ENCODE measurements around the gene ARHGAP5. TPM values are rescaled to one million over a fixed set of nuclear protein-coding genes. Genes with fewer than 3 reads are reported as not detected.
A peak's percentile ranks its signal among the peaks of the same experiment; 100 is the strongest.

Gene ARHGAP5
- total RNA-seq, 6 experiments from 2014 or later: 75.4 to 101 (median 82.2) TPM

DNA sequence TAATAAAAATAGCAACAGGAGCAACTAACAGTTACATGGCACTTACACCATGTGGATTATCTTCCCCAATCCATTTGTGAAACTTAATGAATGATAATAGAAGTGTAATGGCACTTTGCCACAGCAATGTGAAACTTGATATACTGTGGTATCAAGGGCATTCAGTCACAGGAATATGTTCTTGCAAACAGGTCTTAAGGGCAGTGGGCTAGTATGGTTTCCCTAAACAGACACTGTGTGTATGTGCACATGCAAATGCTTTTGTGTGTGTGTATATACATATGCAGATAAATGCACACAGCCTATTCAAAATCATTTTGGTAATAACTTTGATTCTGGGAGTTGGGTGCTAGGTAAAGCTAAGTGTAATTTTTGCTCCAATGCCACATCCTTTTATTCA, 26.2 kb upstream of the ARHGAP5 start:
- TF ChIP-seq, protein P1, sequence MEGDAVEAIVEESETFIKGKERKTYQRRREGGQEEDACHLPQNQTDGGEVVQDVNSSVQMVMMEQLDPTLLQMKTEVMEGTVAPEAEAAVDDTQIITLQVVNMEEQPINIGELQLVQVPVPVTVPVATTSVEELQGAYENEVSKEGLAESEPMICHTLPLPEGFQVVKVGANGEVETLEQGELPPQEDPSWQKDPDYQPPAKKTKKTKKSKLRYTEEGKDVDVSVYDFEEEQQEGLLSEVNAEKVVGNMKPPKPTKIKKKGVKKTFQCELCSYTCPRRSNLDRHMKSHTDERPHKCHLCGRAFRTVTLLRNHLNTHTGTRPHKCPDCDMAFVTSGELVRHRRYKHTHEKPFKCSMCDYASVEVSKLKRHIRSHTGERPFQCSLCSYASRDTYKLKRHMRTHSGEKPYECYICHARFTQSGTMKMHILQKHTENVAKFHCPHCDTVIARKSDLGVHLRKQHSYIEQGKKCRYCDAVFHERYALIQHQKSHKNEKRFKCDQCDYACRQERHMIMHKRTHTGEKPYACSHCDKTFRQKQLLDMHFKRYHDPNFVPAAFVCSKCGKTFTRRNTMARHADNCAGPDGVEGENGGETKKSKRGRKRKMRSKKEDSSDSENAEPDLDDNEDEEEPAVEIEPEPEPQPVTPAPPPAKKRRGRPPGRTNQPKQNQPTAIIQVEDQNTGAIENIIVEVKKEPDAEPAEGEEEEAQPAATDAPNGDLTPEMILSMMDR (IDR thresholded peaks at IDR 0.05): no peak
- H3K4me1 Mint-ChIP-seq (ENCODE audit: low read depth): no peaks in the 10 kb centered on the region
- no peak overlapping the region for H3K27ac Mint-ChIP-seq
- DNase-seq: no peak
- no peaks in the 10 kb centered on the region for H3K36me3 Mint-ChIP-seq (ENCODE audit: low read depth)
- no peak overlapping the region for H3K4me3 Mint-ChIP-seq
- H3K27me3 Mint-ChIP-seq (ENCODE audit: insufficient read depth): peaks cover 7% of the 10 kb centered on the region
- H3K9me3 Mint-ChIP-seq: no peaks in the 10 kb centered on the region

DNA sequence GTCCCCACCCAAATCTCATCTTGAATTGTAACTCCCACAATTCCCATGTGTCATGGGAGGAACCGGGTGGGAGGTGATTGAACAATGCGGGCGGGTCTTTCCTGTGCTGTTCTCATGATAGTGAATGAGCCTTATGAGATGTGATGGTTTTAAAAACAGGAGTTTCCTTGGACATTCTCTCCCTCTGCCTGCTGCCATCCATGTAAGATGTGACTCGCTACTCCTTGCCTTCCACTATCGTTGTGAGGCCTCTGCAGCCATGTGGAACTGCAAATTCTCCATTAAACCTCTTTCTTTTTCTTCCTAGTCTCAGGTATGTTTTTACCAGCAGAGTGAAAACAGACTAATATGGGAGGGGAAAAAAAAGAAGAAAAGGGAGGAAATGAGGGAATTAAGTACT, 22.6 kb upstream of the ARHGAP5 start:
- Mint-ChIP-seq H3K4me3 (no peak overlapping the region), H3K36me3 (ENCODE audit: low read depth) (no peaks in the 10 kb centered on the region), H3K4me1 (ENCODE audit: low read depth) (no peaks in the 10 kb centered on the region), H3K9me3 (no peaks in the 10 kb centered on the region), H3K27me3 (ENCODE audit: insufficient read depth) (peaks cover 21% of the 10 kb centered on the region), H3K27ac (no peak overlapping the region)
- TF ChIP-seq, protein P1 (IDR thresholded peaks at IDR 0.05): no peak
- no peak for DNase-seq

DNA sequence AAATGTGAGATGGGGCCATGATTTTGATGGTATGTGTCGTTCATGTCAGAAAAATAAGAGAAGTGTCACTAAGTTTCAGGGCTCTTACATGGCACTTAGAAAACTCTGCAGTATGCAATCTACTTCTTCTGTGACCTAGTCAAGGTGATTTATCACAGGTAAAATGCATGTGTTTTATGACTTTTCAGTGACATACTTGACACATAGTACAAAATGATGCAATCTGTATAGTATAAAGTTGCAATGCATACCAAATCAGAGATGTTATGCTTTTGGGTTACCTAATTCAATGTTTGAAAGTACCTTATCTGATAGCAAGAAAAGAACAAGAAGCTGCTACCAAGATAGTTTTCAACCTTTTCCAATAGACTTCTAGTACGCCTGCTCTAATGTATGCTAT, 21.9 kb upstream of the ARHGAP5 start:
- Mint-ChIP-seq H3K36me3 (ENCODE audit: low read depth) (no peaks in the 10 kb centered on the region), H3K4me3 (no peak overlapping the region), H3K27me3 (ENCODE audit: insufficient read depth) (peaks cover 21% of the 10 kb centered on the region), H3K27ac (no peak overlapping the region), H3K9me3 (no peaks in the 10 kb centered on the region), H3K4me1 (ENCODE audit: low read depth) (no peaks in the 10 kb centered on the region)
- no peak for DNase-seq
- TF ChIP-seq, protein P1 (IDR thresholded peaks at IDR 0.05): no peak

DNA sequence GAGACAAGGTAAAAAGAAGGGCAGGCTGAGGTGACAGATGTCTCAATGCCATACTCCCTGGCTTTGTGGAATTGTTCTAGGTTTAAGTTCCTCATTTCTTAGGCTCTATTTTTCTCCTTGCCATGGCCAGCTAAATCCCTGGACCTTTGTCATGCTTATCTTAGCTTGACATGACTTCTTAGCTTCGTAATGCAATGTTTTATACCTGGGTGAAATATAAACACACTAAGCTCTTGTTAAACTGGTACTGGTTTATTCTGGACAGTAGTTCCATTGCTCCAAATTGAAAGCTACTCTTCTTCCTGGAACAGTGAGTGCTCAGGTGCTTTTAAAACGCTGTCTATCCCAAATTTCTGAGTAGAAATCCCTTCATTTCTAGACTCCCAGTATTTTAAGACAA, 17.4 kb upstream of the ARHGAP5 start:
- no peaks in the 10 kb centered on the region for H3K36me3 Mint-ChIP-seq (ENCODE audit: low read depth)

DNA sequence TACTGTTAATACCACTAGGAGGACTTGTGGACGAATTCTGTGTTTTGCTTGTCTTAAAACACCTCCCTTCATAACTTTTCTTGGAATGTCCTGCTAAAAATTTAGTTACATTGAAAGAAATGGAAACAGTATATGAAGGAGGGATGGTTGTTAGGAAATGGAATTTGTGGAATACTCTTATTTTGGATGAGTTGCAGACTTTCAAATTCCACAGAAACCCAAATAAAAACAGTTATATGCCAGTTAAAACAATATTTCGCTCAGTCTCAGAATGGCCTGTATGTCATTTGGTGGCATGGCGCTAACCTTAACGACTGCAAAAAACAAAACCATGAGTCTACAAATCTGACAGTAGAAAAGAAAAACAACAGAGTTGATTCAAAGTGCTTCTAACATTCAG, 12.2 kb upstream of the ARHGAP5 start:
- Mint-ChIP-seq H3K36me3 (ENCODE audit: low read depth) (no peaks in the 10 kb centered on the region), H3K9me3 (no peaks in the 10 kb centered on the region), H3K27me3 (ENCODE audit: insufficient read depth) (peaks cover 12% of the 10 kb centered on the region), H3K4me3 (no peak overlapping the region), H3K4me1 (ENCODE audit: low read depth) (no peaks in the 10 kb centered on the region), H3K27ac (no peak overlapping the region)
- TF ChIP-seq, protein P1 (IDR thresholded peaks at IDR 0.05): peak; percentile 24; the same call in 1 of the 2 replicates
- DNase-seq: no peak

More for the DNA sequence above, 17.4 kb upstream of the ARHGAP5 start:
- TF ChIP-seq, protein P1 (IDR thresholded peaks at IDR 0.05): no peak
- Mint-ChIP-seq H3K9me3 (no peaks in the 10 kb centered on the region), H3K27me3 (ENCODE audit: insufficient read depth) (peaks cover 25% of the 10 kb centered on the region), H3K27ac (no peak overlapping the region), H3K4me1 (ENCODE audit: low read depth) (no peaks in the 10 kb centered on the region), H3K4me3 (no peak overlapping the region)
- no peak for DNase-seq

DNA sequence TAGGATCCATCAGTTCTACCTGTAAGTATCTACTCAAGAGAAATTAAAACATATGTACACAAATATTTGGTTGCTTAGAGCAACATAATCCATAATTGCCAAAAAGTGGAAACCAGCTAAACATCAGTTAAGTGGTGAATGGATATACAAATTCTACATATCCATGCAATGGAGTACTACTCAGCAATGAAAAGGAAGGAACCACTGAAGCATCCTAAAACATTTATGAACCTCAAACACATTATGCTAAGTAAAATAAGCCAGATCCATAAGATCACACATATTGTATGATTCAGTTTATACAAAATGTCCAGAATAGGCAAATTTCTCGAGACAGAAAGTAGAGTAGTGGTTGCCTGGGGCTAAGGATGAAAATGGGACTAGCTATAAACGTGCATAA, 8.4 kb upstream of the ARHGAP5 start:
- DNase-seq: no peak
- H3K27me3 Mint-ChIP-seq (ENCODE audit: insufficient read depth): peaks cover 2% of the 10 kb centered on the region
- H3K36me3 Mint-ChIP-seq (ENCODE audit: low read depth): no peaks in the 10 kb centered on the region
- H3K4me3 Mint-ChIP-seq: no peak overlapping the region
- no peaks in the 10 kb centered on the region for H3K9me3 Mint-ChIP-seq
- H3K4me1 Mint-ChIP-seq (ENCODE audit: low read depth): peaks cover 3% of the 10 kb centered on the region
- TF ChIP-seq, protein P1 (IDR thresholded peaks at IDR 0.05): no peak
- H3K27ac Mint-ChIP-seq: no peak overlapping the region

Measured in HFFc6 (cell line).